GM23338 (cell line): ENCODE measurements around the gene KRTAP4-2.

Experiments
- CTCF ChIP-seq, 2 experiments: fragments of 200-600 bp in 1 of 2; sonication (generic) in 1 of 2; conservative IDR thresholded peaks; 2 replicates each; pipeline versions ENCODE4 v1.5.1 to v1.6.1; 2016 to 2017; ENCODE audit warnings: antibody characterized with exemption in 2 of 2, low read depth in 2 of 2, mild to moderate bottlenecking in 2 of 2, moderate library complexity in 1 of 2
- EZH2phosphoT487 ChIP-seq: fragments of 200-600 bp; sonication (generic); IDR thresholded peaks from one replicate; pipeline ENCODE4 v1.8.1; 2018; ENCODE audit warnings: antibody characterized with exemption; ENCODE audit not compliant: unreplicated experiment
- REST ChIP-seq: IDR thresholded peaks from one replicate; pipeline ENCODE4 v1.6.1; 2018; ENCODE audit warnings: antibody characterized with exemption; ENCODE audit not compliant: unreplicated experiment

- TF ChIP-seq CTCF (conservative IDR thresholded peaks at IDR 0.05; ENCODE audit: low read depth in 2 of 2) (no peak), EZH2phosphoT487 (no peak), REST (no peak)
Measured at GRCh38 chr17:41226051-41226450, 48.0 kb upstream of the KRTAP4-2 start.
